GM23338 (cell line): ENCODE results near the gene MGRN1. TPM values are rescaled to one million over a fixed set of nuclear protein-coding genes. Genes with fewer than 3 reads are reported as not detected.

Experiments used
- ATAC-seq: fragments of 200-7000 bp; cut with Tn5 transposase; 3 replicates; pipeline ENCODE4 v1.9.1; 2020
- DNase-seq: peaks from one replicate; pipeline ENCODE4 v3.0.0-alpha.2; 2015; ENCODE audit warnings: low spot score
- H2AFZ ChIP-seq: fragments of 200-600 bp; sonication (generic); 2 replicates; pipeline ENCODE4 v1.8.0; 2016; ENCODE audit warnings: antibody characterized with exemption, mild to moderate bottlenecking, moderate library complexity
- H3F3A ChIP-seq: fragments of 200-600 bp; sonication (generic); replicated peaks from 2 replicates; pipeline ENCODE4 v1.8.0; 2017; ENCODE audit warnings: antibody characterized with exemption, mixed run types, low read depth
- H3K27ac ChIP-seq: fragments of 200-600 bp; sonication (generic); 2 replicates; pipeline ENCODE4 v1.6.1; 2016; ENCODE audit warnings: low read depth
- H3K27me3 ChIP-seq: fragments of 200-600 bp; sonication (generic); 2 replicates; pipeline ENCODE4 v1.8.0; 2016; ENCODE audit warnings: mild to moderate bottlenecking, mixed run types, moderate library complexity; ENCODE audit not compliant: insufficient read depth
- H3K36me3 ChIP-seq: fragments of 200-600 bp; sonication (generic); 2 replicates; pipeline ENCODE4 v1.8.0; 2016; ENCODE audit warnings: mild to moderate bottlenecking; ENCODE audit not compliant: insufficient read depth
- H3K4me1 ChIP-seq: fragments of 200-600 bp; sonication (generic); 2 replicates; pipeline ENCODE4 v1.8.0; 2016; ENCODE audit warnings: mild to moderate bottlenecking, moderate library complexity; ENCODE audit not compliant: insufficient read depth
- H3K4me2 ChIP-seq: fragments of 200-600 bp; sonication (generic); 2 replicates; pipeline ENCODE4 v1.7.1; 2017; ENCODE audit warnings: mixed run types
- H3K4me3 ChIP-seq: fragments of 200-600 bp; sonication (generic); 2 replicates; pipeline ENCODE4 v1.6.1; 2016; ENCODE audit warnings: mixed run types
- H3K79me2 ChIP-seq: fragments of 200-600 bp; sonication (generic); replicated peaks from 2 replicates; pipeline ENCODE4 v1.8.0; 2017; ENCODE audit warnings: mild to moderate bottlenecking; ENCODE audit not compliant: insufficient read depth
- H3K9me2 ChIP-seq: fragments of 200-600 bp; sonication (generic); 2 replicates; pipeline ENCODE4 v1.8.0; 2017; ENCODE audit not compliant: insufficient read depth
- H4K20me1 ChIP-seq: fragments of 200-600 bp; sonication (generic); replicated peaks from 2 replicates; pipeline ENCODE4 v1.8.0; 2017; ENCODE audit warnings: mild to moderate bottlenecking; ENCODE audit not compliant: insufficient read depth
- H3K27ac Mint-ChIP-seq: 2 replicates; pipeline ENCODE4 v1.8.0; 2020; ENCODE audit warnings: inconsistent platforms, mild to moderate bottlenecking, moderate library complexity, mixed read lengths
- H3K27me3 Mint-ChIP-seq: 3 replicates; pipeline ENCODE4 v1.8.0; 2022; ENCODE audit warnings: low read depth, mild to moderate bottlenecking, moderate library complexity, mixed read lengths, inconsistent platforms; ENCODE audit not compliant: insufficient read depth, poor library complexity
- H3K36me3 Mint-ChIP-seq: 3 replicates; pipeline ENCODE4 v1.8.0; 2021; ENCODE audit warnings: low read depth, mild to moderate bottlenecking, inconsistent platforms, moderate library complexity, mixed read lengths
- H3K4me1 Mint-ChIP-seq: 3 replicates; pipeline ENCODE4 v1.8.0; 2020; ENCODE audit warnings: mild to moderate bottlenecking, inconsistent platforms, mixed read lengths
- H3K4me3 Mint-ChIP-seq: 3 replicates; pipeline ENCODE4 v1.8.0; 2021; ENCODE audit warnings: moderate library complexity, mild to moderate bottlenecking, inconsistent platforms, mixed read lengths
- H3K9me3 Mint-ChIP-seq: 3 replicates; pipeline ENCODE4 v1.8.0; 2020; ENCODE audit warnings: moderate library complexity, mild to moderate bottlenecking, inconsistent platforms, mixed read lengths
- CREB1 ChIP-seq: fragments of 250-450 bp; sonication (Bioruptor Pico); IDR thresholded peaks from 2 replicates; pipeline ENCODE4 v1.5.0; 2020; ENCODE audit warnings: low read depth, mild to moderate bottlenecking, moderate library complexity
- CTCF ChIP-seq, 2 experiments: fragments of 200-600 bp in 1 of 2; sonication (generic) in 1 of 2; conservative IDR thresholded peaks; 2 replicates each; pipeline versions ENCODE4 v1.5.1 to v1.6.1; 2016 to 2017; ENCODE audit warnings: antibody characterized with exemption in 2 of 2, low read depth in 2 of 2, mild to moderate bottlenecking in 2 of 2, moderate library complexity in 1 of 2
- ETS1 ChIP-seq: IDR thresholded peaks from 2 replicates; pipeline ENCODE4 v1.6.1; 2016; ENCODE audit warnings: antibody characterized with exemption
- EZH2 ChIP-seq: fragments of 200-600 bp; sonication (generic); IDR thresholded peaks from one replicate; pipeline ENCODE4 v1.8.0; 2017; ENCODE audit warnings: antibody characterized with exemption, mild to moderate bottlenecking, low read depth; ENCODE audit not compliant: unreplicated experiment
- EZH2phosphoT487 ChIP-seq: fragments of 200-600 bp; sonication (generic); IDR thresholded peaks from one replicate; pipeline ENCODE4 v1.8.1; 2018; ENCODE audit warnings: antibody characterized with exemption; ENCODE audit not compliant: unreplicated experiment
- JUNB ChIP-seq: IDR thresholded peaks from one replicate; pipeline ENCODE4 v1.6.1; 2016; ENCODE audit warnings: antibody characterized with exemption; ENCODE audit not compliant: unreplicated experiment
- NANOG ChIP-seq: IDR thresholded peaks from 2 replicates; pipeline ENCODE4 v1.6.1; 2016; ENCODE audit warnings: antibody characterized with exemption, borderline replicate concordance
- POLR2AphosphoS5 ChIP-seq: IDR thresholded peaks from 2 replicates; pipeline ENCODE4 v1.6.1; 2016; ENCODE audit warnings: antibody characterized with exemption, low read depth
- REST ChIP-seq: IDR thresholded peaks from one replicate; pipeline ENCODE4 v1.6.1; 2018; ENCODE audit warnings: antibody characterized with exemption; ENCODE audit not compliant: unreplicated experiment
- STAT1 ChIP-seq: IDR thresholded peaks from one replicate; pipeline ENCODE4 v1.6.1; 2016; ENCODE audit warnings: antibody characterized with exemption; ENCODE audit not compliant: unreplicated experiment
- ZNF114 ChIP-seq: fragments of 250-450 bp; sonication (Bioruptor Pico); IDR thresholded peaks from 2 replicates; pipeline ENCODE4 v1.5.0; 2020; ENCODE audit warnings: mild to moderate bottlenecking, moderate library complexity
- ZNF331 ChIP-seq: fragments of 250-450 bp; sonication (Bioruptor Pico); IDR thresholded peaks from 2 replicates; pipeline ENCODE4 v1.5.0; 2020; ENCODE audit warnings: low read depth, mild to moderate bottlenecking, moderate library complexity
- ZNF462 ChIP-seq: fragments of 250-450 bp; sonication (Bioruptor Pico); IDR thresholded peaks from 2 replicates; pipeline ENCODE4 v1.5.0; 2020; ENCODE audit warnings: mild to moderate bottlenecking, moderate library complexity
- polyA plus RNA-seq: library from polyadenylated mRNA; unstranded; fragments of >200 nt; fragmentation: Nextera tagmentation; extraction: Ambion mirVana; gene quantifications from 2 replicates; pipeline ENCODE4 v1.2.1, GENCODE V29; 2016
- total RNA-seq: library from RNA; depleted of rRNA; stranded (reverse); fragments of >200 nt; shearing (Covaris generic); gene quantifications from 2 replicates; pipeline ENCODE4 v1.2.3, GENCODE V29; 2014

MGRN1 gene
- total and polyA plus RNA-seq, 2 experiments from 2014 or later = 13.1 to 71.8 TPM

- no peak overlapping the region for H3K4me3 Mint-ChIP-seq
- Histone ChIP-seq H3K4me1 (no peaks in the 10 kb centered on the region; the same call in 1 of the 2 replicates), H3K36me3 (no peaks in the 10 kb centered on the region), H3K27ac (no peak overlapping the region), H2AFZ (no peak overlapping the region), H3F3A (peaks cover 5% of the 10 kb centered on the region; the same call in 1 of the 2 replicates), H3K27me3 (no peaks in the 10 kb centered on the region), H3K9me2 (no peaks in the 10 kb centered on the region), H4K20me1 (no peaks in the 10 kb centered on the region), H3K79me2 (no peaks in the 10 kb centered on the region), H3K4me3 (no peak overlapping the region), H3K4me2 (0 out of 2 replicates have a peak overlapping the region, but pooled peaks have one; percentile 38)
- H3K27ac Mint-ChIP-seq = no peak overlapping the region
- peak; percentile 4; the same call in 2 of the 3 replicates for ATAC-seq
- peaks cover 13% of the 10 kb centered on the region for H3K4me1 Mint-ChIP-seq
- TF ChIP-seq ZNF331 = no peak
- no peak for TF ChIP-seq REST
- no peak for TF ChIP-seq ZNF462 (CRISPR knock-in tag)
- TF ChIP-seq CREB1 (CRISPR knock-in tag) = no peak
- no peak for TF ChIP-seq CTCF (conservative IDR thresholded peaks at IDR 0.05; ENCODE audit: low read depth in 2 of 2)
- TF ChIP-seq ZNF114 (CRISPR knock-in tag) = no peak
- no peak for TF ChIP-seq JUNB
- no peak for TF ChIP-seq EZH2
- no peak for TF ChIP-seq POLR2AphosphoS5
- TF ChIP-seq NANOG = no peak
- TF ChIP-seq EZH2phosphoT487 = no peak
- TF ChIP-seq ETS1 = no peak
- no peak for TF ChIP-seq STAT1
- DNase-seq = no peak
- no peaks in the 10 kb centered on the region for H3K9me3 Mint-ChIP-seq
- no peaks in the 10 kb centered on the region for H3K36me3 Mint-ChIP-seq
- peaks cover 20% of the 10 kb centered on the region for H3K27me3 Mint-ChIP-seq
These were observed 23.4 kb upstream of the MGRN1 start for GRCh38 chr16:4601036-4601863.
